ENCODE data around the gene NUBP2.

NUBP2 gene

DNA sequence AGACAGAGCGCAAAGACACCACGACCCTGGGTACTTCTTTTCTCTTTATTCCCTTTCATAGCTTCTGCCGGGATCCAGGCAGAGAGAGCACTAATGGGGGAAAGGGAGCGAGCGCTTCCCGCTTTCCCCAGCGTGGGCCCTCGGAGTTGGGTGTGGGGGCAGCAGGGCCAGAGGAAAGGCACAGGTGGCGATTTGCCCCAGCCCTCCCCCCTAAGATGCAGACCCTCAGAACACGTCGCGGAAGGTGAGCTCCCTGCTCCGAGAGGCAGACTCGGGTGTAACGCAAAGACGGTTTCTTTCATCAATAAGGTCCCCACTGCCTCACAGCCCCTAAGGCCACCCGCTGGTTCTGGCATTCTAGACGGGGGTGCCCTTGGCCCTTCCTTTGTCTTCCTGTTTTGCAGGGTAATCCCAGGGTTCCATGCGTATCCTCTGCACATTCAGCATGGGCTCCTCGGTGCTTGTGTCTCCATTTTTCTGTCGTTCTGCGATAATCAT is 10.8 kb upstream of the NUBP2 start:
- no peak for DNase-seq (ENCODE audit: low read depth, low spot score)

DNA sequence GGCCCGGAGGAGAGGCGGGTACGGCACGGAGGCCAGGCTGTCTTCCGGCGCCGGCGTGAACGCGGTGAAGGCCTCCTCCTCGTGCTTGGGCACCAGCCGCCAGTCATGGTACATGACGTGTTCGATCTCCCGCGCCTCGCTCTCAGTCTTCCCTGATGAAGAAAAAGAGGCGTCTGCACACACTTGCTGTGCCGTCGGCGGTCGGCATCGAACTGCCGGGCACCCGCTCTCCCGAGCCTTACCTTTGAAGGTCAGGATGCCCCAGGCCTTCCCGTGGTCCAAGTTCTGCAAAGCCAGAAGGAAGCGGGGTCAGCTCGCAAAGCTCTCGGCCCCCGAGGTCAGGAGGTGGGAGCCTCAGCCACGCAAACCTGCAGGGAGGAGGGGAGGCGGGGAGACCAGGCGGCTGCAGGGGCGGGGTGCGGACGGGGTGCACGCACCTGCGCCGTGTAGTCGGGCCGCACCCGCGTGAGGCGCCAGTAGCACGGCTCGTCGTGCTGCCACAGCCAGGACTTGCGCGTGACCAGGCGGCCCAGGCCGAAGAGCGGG is 10.3 kb upstream of the NUBP2 start, which contains the start of gene EME2:
TSS of gene EME2 (plus strand) at position 449 of the 546 bp plus-strand sequence. CDS start 418 bp downstream, outside the sequence.
- DNase-seq (ENCODE audit: low read depth, low spot score): no peak

DNA sequence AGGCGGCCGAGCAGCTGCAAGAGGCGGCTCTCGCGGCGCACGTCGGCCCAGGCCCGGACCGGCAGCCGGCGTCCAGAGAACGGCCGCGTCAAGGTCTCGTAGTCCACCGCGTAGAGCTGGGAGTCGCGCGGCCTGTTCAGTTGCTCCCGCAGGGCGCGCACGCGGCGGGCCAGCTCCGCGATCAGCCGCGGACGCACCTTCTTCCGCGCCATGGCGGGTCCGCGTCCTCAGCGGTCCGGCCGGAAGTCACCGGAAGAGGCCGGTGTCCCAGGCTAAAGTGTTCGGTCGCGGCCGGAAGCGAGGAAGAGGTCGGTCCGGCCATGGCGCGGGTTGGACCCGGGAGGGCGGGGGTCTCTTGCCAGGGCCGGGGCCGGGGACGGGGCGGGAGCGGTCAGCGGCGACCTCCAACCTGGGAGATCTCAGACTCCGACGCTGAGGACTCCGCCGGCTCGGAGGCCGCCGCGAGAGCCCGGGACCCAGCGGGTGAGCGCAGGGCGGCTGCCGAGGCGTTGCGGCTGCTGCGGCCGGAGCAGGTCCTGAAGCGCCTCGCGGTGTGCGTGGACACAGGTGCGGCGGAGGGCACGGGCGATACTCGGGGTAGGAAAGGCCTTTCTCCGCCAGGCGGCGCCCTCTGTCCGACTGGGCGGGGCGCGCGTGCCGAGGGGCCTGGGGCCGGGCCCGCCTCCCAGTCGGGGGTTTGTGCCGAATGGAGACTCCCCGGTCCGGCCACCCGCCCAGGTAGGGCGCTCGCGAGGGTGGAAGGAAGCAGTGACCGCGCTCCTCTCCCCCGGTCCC is 9.7 kb upstream of the NUBP2 start, which contains the start of gene MRPS34:
TSS of gene MRPS34 (minus strand) at position 227 of the 795 bp plus-strand sequence. CDS start at position 212, 15 bp downstream.
- peak; percentile 50 for DNase-seq (ENCODE audit: low read depth, low spot score)

DNA sequence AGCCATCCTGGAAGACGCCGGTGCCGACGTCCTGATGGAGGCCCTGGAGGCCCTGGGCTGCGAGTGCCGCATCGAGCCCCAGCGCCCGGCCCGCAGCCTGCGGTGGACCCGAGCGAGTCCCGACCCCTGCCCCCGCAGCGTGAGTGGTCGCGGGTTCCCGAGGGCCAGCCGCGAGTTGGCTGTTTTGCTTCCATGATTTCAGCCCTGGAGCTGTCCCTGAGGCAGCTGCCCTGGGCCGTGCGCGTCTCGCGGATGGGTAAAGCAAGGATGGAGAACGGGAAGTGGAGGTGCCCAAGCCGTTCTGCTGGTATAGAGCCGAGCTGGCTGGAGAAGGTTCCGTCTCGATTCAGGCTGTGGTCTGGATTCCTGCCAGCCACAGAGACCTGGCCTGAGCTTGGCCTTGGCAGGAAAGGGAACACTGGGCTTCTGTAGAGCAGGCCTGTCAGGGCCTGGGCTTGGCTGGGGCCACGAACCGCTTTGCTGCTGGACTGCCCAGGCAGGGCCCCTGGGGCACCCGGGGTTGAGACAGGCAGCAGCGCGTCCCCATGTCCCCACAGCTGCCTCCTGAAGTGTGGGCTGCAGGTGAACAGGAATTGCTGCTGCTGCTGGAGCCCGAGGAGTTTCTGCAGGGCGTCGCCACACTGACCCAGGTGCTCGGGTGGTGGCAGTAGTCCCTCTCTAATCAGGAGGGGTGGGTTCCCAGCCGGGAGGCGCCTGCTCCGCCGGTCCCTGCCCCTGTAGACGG is 8.9 kb upstream of the NUBP2 start:
- DNase-seq (ENCODE audit: low read depth, low spot score): no peak

DNA sequence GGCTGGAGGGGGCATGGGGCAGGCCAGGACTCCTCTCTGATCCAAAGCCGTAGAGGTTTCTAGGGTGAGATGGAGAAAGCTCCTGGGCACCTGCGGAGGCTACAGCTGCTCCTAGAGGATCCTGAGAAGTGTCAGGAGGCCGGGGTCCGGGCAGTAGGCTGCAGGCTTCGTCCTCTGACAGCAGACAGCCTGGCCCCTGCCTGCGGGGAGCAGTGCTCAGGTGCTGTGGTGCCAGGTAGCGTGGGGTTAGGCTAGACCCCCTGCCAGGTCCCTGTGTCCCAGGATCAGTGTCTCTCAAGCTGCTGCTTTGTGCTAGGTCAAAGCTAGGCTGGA is 8.3 kb upstream of the NUBP2 start:
- DNase-seq (ENCODE audit: low read depth, low spot score): no peak

DNA sequence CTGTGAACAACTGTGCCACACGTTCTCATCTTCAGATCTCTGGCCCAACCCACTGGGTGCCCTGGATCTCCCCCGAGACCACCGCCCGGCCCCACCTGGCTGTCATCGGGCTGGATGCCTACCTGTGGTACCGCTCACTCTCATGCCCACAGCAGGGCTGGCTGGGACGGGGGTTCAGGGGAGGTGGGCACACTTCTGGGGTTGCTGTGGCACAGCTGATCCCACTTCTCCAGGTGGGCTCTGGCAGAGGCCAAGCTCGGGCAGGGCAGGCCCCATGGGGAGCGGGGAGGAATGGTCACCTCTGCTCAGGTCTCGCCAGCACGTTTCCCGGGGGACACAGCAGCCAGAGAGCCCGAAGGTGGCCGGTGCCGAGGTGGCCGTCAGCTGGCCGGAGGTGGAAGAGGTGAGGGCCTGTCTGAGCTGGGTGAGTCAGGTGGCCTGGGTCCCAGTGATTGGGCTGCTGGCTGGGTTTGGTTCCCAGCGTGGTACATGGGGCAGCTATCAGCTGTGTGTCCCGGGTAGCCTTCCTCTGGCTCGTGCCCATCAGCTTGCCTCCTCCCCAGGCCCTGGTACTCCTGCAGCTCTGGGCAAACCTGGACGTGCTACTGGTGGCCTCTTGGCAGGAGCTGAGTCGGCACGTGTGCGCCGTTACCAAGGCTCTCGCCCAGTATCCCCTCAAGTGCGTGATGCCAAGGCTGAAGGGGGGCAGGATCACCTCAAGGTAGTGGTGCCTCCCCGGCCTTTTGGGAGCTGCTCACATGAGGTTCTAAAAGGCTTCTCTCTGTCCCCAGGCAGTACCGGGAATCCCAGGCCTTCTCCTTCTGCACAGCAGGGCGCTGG is 7.5 kb upstream of the NUBP2 start:
- DNase-seq (ENCODE audit: low read depth, low spot score): no peak

DNA sequence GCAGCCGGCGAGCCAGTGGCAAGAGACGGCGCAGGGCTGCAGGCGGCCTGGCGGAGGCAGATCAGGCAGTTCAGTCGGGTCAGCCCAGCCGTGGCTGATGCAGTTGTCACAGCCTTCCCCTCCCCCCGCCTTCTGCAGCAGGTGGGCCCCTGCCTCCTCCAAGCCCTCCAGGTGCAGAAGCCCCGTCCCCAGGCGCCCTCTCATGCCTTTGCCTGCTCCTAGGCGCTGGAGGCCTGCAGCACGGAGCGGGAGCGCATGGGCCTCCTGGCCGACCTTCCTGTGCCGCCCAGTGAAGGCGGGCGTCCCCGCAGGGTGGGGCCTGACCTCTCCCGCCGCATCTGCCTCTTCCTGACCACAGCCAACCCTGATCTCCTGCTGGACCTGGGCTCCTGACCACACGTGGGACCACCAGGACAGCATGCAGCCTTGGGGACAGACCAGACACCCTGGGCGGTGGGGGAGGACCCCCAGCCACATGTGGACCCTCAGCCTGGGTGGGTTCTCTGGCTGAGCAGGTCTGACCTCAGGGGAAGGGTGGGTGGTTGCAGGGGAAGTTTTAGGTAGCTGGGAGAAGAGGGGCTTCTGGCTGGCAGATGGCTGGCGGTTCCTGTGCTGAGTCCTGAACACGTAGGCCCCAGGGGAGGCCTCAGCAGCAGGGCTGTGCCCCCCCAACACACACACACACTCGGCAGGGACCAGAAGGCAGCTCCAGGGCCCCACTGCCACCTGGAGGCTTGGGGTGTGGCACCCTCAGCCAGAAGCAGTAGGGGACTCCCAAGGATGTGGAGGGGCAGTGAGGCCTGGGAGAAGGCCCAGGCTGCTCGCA is 6.7 kb upstream of the NUBP2 start:
- DNase-seq (ENCODE audit: low read depth, low spot score): no peak

DNA sequence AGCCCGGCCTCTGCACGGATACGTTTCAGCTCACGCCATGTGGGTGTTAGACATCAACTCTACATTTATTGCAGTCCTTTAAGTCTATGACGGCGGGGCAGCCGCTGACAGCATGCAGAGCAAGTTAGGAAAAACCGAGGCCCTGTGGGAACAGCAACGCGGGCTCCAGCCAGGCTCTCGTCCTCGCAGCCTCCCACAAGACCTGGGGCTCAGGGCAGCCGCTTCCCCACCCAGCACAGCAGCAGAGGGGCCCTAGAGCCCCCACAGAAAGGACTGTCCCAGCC is 6.1 kb upstream of the NUBP2 start:
- DNase-seq (ENCODE audit: low read depth, low spot score): no peak

DNA sequence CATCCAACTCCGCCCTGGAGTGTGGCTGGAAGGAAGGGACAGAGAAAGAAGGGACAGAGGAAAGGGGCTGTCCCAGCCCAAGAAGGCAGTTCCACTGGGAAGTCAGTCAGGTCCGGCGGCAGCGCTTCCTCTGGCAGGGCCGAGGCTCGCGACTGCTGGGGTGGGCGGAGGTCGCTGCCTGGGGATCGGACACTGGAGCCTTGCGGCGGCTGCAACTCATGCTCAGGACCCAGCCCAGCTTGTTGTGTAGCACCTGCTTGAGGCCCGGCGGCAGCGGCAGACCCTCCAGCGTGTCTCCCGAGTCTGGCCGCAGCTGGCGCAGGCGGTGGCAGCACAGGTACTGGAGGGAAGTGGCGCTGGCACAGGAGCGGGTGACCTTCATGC is 5.8 kb upstream of the NUBP2 start:
- DNase-seq (ENCODE audit: low read depth, low spot score): no peak

DNA sequence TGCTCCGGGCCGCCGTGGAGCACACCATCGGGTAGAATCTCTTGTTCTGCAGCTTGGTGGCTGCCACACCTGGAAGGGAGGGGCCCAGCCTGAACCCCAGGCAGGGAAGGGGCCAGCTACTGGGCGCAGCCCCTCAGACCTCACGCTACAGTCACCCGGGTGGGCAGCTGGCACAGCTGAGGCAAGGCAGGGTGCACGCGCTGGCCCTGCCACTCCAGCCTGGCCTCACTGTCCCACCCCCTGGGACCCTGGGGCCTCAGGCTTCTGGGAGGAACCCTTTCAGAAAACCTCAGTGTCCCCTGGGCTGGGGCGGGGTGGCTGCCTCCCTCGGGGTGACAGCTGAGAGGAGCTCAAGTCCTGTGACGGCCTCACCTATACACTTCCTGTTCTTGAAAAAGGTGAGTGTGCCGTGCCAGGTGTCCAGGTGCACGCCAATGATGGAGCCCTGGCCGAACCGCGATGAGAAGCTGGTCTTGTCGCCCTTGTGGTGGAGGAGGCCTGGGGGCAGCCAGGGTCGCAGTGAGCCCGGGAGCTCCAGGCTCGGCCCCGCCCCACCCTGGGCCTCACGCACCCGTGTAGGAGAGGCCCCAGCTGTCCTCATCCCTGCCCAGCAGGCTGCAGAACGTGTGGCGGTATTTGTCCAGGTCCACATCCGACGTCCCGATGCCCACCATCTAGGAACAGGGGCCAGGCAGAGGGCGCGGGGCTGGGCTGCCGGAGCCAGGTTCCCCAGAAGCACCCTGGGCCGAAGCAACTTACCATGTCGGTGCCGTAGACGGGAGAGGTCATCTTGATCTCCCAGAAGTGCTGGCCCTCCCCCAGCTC is 5.2 kb upstream of the NUBP2 start:
- DNase-seq (ENCODE audit: low read depth, low spot score): no peak

DNA sequence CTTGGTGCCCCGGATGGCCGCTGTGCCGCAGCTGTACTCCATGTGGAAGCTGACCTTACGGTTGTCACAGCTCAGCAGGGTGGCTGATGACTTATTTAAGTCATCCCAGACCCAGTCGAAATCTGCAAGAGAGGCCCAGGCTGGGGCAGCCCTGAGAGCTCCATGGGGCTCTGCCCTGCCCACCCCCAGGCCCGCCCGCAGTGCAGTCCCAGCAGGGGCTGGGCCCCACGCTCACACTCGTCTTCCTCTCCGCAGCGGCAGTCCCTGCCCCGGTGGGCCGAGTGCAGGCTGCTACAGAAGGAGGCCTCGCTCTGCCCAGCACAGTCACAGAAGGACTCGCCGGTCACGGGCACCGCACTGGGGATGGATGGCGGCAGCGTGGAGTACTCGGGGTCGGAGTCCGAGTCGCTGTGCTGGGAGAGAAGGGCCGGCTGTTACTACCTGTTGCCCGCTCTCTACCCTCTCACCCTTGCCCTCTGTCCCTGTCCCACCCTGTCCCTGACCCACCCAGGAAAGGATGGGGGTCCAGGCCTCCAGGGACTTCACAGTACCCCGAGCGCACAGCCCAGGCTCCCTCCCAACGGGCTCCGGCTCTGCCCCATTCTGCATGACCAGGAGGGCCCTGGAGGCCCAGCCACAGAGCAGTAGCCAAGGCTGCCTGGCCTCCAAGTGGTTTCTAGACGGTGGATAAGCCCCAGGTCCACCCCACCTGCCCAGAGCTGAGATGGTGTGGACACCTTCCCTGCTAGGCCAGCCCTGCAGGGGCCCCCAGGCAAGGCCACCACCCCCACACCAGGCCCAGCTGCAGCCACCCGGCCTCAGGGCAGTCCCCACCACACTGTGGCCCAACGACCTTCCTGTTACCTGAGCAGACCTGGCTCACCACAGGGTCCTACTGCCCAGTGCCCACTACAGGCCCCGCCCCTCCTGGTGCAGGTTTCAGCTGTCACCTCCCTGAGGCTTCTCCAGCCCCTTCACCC is 4.3 kb upstream of the NUBP2 start:
- DNase-seq (ENCODE audit: low read depth, low spot score): no peak

DNA sequence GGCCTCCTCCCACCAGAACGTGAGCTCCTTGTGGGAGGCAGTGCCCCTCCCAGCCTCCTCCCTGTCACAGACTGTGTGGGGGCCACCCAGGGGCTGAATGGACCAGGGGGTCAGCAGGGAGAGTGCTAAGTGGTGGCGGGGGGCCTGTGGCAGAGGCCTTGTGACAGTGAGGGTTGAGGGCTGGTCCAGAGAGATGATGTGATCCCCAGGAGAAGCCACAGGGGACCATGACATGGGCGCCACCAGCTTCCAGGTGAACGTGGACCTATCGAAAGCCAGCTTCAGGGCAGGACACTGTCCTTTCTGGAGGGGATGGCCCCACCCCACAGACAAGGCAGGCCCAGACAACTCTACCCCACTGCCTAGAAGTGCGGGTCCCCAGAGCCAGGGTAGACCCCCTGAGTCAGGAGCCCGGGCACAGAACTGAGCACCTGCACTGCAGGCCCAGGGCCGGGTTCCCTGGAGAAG is 3.5 kb upstream of the NUBP2 start:
- DNase-seq (ENCODE audit: low read depth, low spot score): no peak

DNA sequence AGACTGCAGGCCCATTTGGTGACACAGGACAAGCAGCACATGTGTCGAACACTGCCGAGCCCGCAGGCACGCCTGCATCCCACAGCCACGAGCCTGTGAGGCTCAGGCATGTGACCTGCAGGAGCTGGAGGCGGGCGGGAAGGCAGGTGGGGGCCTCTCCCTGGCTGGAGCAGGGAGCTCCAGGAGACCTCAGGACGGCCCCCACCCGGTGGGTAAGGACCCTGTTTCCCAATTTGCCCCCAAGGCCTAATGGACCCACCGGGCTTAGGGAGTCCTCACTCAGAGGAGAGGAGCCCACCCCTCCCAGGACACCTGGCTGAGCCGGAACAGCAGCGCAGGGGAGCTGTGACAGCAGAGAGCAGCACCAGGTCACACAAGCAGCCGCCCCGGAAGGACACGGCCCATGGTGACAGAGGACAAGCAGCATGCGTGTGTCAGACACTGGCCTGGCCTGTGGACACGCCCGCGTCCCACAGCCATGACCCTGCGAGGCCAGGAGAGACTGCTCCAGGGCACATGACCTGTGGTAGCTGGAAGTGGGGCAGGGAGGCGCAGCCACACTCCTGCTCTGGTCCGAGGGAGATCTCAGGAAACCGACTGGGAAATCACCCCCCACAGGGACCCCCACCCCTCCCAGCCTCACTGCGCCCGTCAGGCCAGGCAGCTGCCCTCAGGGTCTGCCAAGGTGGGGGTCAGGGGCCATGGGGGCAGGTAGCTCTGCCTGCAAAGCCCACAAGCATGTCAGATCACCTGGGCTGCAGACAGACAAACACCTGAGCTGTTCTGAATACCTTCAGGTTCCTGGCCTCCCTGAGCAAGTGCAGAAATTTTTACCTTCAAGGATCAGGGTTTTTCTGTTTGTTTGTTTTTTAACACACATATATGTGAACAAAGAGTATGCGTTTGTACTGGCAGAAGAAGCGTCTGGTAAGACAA is 2.8 kb upstream of the NUBP2 start:
- DNase-seq (ENCODE audit: low read depth, low spot score): no peak

DNA sequence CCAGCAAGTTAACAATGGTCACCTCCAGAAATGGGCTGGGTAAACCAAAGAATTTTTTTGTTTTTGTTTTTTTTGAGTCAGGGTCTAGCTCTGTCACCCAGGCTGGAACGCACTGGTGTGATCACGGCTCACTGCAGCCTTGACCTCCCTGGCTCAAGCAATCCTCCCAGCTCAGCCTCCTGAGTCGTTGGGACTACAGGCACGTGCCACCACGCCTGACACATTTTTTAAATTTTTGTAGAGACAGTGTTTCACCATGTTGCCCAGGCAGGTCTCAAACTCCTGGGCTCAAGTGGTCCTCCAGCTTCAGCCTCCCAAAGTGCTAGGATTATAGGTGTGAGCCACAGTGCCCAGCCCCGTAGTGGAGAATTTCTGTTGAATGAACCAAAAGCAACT is 2.1 kb upstream of the NUBP2 start:
- no peak for DNase-seq (ENCODE audit: low read depth, low spot score)

DNA sequence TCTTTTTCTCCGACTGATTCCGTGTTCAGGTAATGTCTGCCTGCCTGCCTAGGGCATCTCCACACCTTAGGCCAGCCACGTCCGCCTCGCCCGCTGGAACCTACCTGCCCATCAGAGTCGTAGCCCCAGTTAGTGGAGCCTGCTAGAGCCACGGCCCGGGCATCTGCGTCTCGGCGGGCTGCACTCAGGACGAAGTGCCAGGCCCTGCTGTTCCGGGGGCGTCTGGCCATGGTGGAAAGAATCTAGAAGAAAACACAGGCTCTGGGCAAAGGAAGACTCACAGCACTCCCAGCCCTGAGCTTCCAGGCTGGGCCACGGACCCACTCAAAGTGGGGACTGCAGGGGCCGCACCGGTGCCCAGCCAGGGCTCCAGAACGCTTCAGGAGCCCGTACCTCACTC is 1.5 kb upstream of the NUBP2 start:
- no peak for DNase-seq (ENCODE audit: low read depth, low spot score)

DNA sequence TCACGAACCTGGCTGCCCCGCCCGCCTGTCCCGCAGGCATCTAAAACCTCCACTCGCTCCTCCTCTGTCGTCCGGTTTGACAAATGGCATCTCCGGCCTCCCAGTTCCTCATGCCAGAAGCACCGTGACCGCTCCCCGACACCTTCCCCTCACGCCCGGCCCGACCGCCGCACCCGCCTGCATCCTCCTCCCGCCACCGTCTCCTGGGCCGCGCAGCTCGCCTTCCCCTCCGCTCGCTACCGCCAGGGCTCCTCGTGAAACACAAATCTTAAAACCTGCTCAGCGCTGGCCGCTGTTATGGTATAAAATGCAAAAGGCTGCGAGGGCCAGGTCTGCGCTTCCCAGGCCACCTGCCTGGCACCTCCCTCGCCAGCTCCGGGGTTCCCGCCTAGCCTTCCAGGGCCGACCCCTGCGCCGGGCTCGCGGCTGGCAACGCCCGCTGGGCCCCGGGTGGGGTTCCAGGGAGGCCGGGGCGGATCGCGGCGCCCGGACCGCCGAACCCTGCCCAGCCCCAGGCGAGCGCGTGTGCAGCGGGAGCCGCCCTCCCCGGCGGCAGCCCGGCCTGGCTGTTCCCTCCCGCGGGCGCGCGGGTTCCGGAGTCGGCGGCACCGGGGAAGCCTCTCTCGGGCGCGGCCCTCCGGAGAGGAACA is 877 bp upstream of the NUBP2 start:
- no peak for DNase-seq (ENCODE audit: low read depth, low spot score)
